Measurements from ENCODE around the gene IRAK3.
"Not testable (repeated sequence)": the region's sequence is repeated elsewhere in the genome, so short reads cannot be mapped to it uniquely, and the experiment has no call there.

IRAK3 gene

DNA sequence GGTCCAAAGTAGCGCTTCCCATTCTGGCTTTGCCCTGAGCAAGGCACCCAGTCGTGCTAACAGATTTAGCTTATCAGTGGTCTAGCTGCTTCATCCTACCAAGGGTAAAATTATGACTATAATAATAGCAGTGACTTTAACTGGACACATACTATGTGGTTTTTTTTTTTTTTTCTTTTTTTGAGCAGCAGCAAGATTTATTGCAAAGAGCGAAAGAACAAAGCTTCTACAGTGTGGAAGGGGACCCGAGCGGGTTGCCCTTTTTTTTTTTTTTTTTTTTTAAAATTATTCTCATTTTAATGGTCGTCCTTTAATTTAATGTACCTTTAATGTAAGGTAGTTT, 113.8 kb downstream of the IRAK3 start:
- DNase-seq (ENCODE audit: extremely low read depth in 1 of 2, low read depth in 1 of 2), result no peak

DNA sequence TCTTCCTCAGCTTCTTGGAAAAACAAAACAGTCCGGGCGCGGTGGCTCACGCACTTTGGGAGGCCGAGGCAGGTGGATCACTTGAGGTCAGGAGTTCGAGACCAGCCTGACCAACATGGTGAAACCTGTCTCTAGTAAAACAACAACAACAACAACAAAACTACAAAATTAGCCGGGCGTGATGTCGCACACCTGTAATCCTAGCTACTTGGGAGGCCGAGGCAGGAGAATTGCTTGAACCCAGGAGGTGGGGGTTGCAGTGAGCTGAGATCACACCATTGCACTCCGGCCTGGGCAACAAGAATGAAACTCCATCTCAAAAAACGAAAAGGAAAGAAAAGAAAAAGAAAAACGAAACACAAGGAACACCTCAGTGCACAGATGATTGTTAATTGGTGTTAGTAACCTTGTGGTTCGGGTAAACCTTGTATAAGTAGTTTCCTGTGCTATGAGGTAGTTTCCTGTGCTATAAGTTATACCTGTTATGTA, 114.3 kb downstream of the IRAK3 start:
- DNase-seq (ENCODE audit: extremely low read depth in 1 of 2, low read depth in 1 of 2), result not testable (repeated sequence)
